T follicular helper cell (primary cell): ENCODE results near the gene DCST2.
A peak's percentile ranks its signal among the peaks of the same experiment; 100 is the strongest.
"Not testable (repeated sequence)": the region's sequence is repeated elsewhere in the genome, so short reads cannot be mapped to it uniquely, and the experiment has no call there.

Experiments used
- DNase-seq: peaks from one replicate; pipeline ENCODE4 v3.0.0-alpha.2; 2020; ENCODE audit warnings: low read depth

DCST2 gene

DNA sequence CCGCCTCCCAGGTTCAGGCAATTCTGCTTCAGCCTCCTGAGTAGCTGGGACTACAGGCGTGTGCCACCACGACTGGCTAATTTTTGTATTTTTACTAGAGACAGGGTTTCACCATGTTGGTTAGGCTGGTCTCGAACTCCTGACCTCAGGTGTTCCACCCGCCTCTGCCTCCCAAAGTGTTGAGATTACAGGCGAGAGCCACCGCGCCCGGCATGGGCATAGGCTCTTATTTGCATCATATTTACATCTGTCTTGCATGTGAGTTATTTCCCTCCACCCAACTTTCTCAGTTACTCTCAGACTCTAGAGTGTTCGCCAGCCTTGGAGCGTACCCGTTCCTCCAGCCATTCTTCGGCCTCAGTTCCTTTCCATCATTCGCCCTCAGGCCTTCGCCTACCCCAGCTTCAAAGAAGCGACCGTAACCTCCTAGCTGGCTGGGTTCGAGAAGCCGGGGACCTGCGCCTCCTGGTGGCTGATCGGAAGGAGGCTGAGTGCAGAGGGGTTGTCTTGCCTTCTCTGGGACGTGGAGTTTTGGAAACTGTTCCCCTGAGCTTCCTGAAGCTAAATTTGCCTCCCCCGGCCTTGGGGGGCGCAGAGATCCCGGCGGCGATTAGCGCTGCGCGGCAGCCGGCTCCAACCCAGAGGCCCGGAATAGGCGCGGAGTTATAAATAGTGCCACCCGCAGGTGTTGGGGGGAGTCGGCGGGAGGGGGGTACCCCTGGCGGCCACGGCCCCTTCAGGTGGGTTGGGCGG is 34.6 kb downstream of the DCST2 start:
- DNase-seq = no peak

DNA sequence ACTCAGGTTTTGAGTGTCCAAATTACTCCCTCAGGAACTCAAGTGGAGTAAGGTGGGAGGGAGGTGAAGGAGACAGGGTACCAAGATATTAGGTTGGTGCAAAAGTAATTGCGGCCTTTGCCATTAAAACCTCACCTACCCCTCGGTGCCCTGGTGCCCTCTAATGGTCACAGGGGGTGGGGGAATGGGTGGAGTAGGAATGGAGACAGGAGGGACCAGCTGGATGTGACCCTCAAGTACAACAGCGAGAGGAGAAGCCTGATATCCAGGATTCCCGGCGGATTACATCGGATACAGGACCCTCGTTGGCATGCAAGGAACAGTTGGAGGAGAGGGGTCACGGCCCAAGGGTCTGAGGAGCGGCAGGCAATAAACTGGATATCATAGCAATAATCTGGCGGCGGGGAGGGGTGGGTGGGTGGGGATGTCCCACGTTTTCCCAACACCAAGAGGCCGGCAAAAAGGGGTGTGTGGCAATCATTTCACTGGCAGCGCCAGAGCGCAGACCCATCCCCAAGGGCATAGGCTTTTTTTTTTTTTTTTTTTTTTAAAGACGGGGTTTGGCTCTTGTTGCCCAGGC is 35.3 kb downstream of the DCST2 start:
- no peak for DNase-seq

DNA sequence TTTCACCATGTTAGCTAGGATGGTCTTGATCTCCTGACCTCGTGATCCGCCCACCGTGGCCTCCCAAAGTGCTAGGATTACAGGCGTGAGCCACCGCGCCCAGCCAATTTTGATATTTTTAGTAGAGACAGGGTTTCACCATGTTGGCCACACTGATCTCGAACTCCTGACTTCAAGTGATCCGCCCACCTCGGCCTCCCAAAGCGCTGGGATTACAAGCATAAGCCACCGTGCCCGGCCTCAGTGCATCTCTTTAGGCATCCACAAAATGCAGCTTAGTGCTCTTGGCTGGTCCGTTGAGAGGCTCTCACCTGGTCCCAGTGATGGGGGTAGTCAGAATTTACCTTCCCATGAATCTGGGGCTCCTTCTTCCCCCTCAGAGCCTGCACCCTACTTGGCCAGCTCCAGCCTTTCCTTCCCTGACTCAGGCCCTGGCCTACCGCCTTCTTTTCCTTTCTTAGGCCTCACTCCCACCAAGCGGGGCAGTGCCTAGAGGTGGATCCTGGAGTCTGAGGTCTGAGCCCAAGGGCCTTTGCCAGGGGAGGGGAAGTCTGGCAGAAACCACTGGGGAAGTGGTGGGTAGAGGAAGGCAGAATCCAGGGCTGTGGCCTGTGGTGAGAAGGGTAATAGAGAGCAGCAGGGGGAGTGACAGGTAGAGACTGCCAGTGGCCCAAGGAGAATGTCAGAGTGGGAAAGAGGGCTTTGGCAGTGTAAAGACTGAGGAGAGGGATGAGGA is 36.4 kb downstream of the DCST2 start:
- no peak for DNase-seq

DNA sequence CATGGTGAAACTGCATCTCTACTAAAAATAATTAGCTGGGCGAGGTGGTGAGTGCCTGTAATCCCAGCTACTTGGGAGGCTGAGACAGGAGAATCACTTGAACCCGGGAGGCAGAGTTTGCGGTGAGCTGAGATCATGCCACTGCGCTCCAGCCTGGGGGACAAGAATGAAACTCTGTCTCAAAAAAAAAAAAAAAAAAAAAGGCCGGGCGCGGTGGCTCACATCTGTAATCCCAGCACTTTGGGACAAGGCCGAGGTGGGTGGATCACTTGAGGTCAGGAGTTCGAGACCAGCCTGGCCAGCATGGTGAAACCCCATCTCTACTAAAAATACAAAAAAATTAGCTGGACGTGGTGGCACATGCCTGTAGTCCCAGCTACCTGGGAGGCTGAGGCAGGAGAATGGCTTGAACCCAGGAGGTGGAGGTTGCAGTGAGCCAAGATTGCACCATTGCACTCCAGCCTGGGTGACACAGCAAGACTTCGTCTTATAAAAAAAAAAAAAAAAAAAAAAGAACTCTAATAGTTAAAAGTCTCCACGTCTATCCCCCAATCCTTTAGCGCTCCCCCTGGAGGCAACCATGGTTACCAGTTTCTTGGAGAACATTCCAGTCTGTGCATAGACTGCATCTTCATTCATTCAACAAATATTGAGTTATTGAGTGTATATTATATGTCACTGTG is 38.1 kb downstream of the DCST2 start:
- DNase-seq = not testable (repeated sequence)

DNA sequence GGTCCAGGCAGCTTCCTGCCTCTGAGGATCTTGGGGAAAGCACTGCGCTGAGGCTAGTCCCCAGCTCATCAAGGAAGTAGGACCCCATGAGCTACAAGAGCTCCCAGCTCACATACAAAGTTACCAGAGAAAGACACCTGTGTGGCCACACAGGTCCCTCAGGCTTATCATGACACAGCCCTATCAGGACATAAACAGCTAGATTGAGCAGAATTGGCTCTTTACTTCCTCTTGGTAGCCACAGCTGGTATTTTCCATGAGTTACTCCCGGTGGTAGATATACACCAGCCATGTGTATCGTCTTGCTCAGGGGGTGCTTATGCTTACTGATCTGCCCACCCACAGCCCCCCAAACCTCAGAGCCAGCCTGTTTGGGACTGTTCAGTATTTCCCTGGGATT is 39.0 kb downstream of the DCST2 start:
- DNase-seq = no peak

DNA sequence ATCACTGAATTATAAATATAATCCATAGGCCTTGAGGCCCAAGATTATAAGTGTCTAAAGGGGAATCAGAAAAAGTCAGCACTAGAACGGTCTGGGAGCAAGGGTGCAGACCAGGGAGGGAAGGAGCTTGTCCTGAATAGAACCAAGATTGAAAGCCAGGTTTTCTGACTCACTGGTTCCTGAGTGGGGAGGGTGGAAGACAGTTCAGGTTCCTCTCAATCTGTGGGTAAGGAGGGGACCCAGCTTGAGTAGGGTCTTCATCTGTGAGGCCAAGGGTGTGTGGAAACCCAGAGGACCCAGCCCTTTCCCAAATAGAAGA is 39.4 kb downstream of the DCST2 start:
- DNase-seq = no peak

DNA sequence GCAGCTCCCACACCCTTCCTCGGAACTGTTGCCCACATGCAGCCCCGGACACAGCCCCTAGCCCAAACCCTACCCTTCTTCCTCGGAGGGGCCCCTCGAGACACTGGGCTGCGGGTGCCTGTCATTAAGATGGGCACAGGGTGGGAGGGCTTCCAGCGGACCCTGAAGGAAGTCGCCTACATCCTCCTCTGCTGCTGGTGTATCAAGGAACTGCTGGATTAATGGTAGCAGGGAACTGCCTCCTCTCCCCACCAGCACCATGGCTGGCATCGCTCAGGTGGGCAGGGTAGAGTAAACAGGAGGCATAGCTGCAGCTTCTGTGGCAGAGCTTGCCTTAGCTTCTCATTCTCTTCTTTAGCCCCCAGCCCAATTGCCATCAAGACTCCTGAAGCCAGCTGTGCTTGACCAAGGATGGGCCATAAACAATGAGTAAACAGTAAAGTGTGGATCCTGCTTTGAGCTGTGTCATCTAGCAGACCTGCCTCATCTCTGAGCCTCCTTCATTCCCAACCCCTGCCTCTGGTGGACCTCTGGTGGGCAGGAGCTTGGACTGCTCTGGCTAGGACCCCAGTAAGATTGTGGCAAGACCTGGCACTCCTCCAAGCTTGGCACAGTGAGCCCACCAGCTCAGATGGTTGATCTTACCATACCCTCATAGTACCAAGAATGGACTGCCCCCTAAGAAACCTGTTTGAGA is 39.9 kb downstream of the DCST2 start, which contains the start of gene LENEP:
TSS of gene LENEP (plus strand) at position 15 of the 697 bp plus-strand sequence. CDS start at position 37, 22 bp downstream.
- no peak for DNase-seq

DNA sequence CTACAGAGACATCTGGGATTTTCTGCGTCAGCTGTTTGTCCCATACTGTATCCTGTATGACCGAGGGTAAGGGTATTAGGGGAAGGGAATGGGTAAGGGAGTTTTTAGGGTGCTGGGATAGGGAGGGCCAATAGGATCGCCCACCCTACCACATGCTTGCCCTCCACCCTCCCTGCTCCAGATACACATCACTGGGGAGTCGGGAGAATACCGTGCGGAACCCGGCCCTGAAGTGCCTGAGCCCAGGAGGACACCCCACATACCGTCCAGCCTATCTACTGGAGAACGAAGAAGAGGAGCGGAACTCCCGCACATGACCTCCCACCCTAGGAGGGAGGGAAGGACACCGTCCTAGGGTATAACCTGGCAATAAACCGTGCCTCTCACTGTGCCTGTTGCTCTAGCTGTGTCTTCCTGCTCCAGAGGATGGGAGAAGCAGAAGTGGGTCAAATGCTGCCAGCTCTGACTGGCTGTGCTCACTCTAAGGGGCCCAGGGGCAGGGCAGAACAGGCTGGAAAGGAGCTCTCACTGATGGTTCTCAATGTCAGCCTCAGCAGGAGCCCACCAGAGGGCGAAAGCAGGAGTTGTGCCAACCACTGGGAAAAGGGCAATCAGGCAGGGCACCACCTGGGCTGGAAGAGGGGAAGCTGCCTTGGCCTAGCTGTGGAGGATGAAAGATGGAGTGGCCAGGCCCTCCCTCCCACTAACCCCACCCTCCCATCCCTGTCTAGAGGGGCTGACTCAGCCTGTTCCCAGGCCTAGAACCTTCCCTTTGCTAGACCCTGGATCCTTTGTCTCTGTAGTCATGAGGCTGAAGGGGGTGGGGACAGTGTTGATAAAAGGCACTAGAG is 40.6 kb downstream of the DCST2 start:
- no peak for DNase-seq

DNA sequence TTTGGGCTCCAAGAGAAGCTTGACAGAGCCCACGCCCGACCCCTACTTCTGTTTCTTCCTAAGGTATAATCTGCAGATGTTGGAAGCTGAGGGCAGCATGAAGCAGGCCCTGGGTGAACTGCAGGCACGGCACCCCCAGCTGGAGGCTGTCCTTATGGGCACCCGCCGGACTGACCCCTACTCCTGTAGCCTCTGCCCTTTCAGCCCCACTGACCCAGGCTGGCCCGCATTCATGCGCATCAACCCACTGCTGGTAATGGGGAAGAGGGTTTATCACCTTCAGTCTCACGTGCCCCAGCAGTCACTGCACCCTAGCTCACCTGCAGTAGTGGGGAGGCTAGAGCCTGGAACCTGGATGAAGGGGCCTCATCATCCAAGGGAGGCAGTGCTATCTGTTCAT is 43.3 kb downstream of the DCST2 start:
- DNase-seq = no peak

DNA sequence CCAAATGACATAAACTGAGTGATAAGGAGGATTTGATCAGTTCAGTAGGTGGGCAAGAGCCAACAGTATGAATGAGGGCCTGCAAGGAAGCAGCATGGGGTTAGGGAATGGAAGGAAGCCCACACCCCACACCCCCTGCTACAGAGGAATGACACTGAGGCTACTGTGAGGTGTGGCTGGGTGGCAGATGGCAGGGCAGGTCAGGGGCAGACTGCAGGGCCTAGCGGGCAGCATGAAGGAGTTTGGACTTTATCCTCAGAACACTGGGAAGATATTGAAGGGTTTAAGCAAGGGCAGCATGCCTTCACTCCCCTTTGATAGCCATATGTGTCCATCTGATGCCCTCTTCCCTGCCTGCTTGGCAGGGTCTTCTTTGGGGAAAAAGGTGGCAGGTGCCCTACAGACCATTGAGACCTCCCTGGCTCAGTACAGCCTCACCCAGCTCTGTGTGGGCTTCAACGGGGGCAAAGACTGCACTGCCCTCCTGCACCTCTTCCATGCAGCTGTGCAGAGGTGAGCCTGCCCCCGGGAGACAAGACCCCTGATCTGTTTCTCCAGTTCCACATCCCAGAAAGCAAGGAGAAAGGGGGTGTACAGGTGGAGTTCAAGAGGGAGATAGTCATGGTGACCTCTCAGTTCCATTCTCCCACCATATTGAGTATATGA is 44.3 kb downstream of the DCST2 start:
- no peak for DNase-seq

DNA sequence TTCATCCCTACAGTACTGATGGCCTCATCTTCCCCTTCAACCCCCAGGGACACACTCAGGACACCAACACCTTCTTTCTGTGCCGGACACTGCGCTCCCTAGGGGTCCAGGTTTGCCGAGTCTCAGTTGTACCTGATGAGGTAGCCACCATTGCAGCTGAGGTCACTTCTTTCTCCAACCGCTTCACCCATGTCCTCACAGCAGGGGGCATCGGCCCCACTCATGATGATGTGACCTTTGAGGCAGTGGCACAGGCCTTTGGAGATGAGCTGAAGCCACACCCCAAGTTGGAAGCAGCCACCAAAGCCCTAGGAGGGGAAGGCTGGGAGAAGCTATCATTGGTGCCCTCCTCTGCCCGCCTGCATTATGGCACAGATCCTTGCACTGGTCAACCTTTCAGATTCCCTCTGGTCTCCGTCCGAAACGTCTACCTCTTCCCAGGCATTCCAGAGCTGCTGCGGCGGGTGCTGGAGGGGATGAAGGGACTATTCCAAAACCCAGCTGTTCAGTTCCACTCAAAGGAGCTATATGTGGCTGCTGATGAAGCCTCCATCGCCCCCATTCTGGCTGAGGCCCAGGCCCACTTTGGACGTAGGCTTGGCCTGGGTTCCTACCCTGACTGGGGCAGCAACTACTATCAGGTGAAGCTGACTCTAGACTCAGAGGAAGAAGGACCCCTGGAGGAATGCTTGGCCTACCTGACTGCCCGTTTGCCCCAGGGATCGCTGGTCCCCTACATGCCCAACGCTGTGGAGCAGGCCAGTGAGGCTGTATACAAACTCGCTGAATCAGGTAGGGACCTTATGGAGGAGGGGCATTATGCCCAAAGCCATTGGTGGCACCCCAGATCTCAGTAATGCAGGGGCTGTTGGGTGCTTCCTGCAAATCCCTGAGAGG is 45.3 kb downstream of the DCST2 start:
- DNase-seq = no peak

DNA sequence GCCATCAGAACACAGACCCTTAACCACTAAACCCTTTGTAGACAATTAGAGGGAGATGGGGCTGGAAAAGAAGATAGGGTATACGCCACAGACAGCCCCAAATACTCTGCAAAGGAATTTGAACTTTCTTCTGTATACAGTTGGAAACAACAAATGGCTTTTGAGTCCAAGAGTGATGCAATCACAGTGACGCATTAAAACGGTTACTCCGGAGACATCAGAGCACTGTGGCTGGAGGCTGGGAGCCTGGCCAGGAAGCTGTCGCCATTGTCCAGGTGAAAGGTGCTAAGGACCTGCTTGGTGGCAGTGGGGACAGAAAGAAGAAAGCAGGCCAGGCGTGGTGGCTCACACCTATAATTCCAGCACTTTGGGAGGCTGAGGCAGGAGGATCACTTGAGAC is 46.3 kb downstream of the DCST2 start:
- no peak for DNase-seq

DNA sequence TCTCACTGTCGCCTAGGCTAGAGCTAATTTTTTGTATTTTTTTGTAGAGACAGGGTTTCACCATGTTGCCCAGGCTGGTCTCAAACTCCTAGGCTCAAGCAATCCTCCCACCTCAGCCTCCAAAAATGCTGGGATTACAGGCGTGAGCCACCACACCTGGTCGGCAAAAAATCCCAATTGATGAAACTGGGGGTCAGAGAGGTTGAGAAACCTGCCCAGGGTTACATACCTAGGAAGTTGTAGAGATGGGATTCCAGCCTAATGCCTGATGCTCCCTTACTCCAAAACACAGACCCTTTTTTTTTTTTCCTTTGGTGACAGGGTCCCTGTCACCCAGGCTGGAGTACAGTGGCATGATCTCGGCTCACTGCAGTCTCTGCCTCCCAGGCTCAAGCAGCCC is 46.8 kb downstream of the DCST2 start:
- not testable (repeated sequence) for DNase-seq

DNA sequence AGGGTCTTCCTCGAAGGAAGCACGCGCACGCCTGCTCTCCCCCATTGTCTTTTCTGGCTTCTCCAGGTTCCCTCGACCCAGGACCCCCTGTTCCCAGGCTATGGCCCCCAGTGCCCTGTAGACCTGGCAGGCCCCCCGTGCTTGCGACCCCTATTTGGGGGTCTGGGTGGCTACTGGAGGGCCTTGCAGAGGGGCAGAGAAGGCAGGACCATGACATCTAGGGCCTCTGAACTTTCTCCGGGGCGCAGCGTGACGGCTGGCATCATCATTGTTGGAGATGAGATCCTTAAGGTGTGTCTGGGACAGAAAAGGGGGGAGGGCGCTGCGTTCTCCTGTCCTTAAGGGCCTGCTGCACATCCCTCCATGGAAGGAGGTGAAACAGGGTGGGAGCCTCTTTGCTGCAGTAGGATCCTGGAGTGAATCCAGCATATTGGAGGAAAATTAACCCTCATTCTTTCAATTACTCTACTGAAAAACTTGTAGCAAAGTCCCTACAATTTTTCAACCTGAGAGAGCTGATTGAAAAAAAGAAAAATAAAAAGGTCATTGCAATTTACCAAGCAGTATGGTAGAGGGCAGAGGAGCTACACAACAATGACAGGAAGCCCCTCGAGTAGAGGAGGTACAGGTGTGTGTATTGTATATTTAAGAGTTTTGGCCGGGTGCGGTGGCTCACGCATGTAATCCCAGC is 49.7 kb downstream of the DCST2 start:
- no peak for DNase-seq

DNA sequence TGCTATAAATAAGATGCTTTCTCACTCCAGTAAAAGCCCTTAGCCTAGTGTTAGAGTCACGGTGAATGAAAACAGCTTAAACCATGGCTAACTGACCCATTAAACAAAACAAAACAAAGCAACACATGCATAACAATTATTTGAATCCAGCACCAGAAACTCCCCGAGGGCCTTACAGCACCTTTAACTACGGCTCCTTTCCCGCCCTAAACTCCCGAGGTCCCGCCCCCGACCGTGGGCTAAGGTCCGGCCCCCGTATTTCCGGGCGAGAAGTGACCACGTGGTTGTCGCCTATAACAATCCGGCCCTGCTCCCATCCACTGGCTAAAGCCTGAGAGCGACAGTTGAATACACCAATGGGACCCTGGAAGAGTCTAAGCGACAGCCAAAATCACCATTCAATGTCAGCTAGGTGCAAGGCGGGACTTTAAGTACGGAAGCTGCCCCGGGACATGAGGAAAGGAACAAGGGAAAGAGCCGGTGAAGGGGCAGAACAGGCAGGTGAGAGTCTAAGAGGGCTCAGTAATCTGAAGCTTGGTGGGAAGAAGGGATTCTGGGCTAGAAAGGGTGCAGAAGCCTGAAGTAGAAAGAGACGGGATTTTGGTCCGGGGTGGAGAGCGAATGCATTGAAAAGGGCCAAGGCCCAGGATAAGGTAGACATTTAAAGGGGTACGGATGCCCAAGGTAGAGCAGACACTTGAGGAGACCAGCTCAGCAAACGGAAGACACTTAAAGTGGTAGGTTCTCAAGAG is 50.5 kb downstream of the DCST2 start, which contains the start of gene FLAD1:
TSS of gene FLAD1 (plus strand) at position 448 of the 752 bp plus-strand sequence. CDS start 351 bp downstream, outside the sequence.
- peak; percentile 93 for DNase-seq

DNA sequence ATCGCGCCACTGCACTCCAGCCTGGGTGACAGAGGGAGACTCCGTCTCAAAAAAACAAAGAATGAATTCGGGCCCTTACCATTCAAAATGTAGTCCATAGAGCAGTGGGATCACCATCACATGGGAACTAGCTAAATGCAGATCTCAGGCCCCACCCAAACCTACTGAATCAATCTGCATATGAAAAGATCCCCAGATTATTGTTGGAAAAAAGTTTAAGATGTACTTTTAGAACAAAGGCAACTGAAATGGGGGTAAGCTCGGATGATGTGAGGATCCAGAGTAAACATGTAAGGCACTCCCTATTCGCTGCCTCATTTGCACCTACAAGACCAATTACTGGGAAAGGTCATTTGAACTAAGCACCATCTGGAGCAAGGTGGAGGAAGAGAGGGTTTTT is 51.2 kb downstream of the DCST2 start:
- DNase-seq = no peak

DNA sequence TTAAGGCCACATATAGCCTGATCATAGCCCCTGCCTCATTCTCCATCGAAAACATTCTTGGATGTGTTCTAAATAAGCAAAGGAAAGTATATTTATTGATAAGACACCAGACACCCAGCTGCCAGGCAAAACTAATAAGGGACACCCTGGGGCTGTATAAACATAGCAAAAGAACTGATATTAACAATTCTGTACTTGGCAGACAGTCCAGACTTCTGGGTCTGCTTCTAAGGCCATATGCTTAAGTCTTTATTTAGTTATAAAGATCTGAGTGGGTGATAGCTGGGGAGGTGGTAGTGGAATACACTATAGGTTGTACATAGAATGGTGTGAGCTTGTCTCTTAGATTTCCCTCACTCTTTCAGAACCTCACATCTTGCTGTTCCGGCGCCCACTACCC is 55.2 kb downstream of the DCST2 start:
- no peak for DNase-seq

DNA sequence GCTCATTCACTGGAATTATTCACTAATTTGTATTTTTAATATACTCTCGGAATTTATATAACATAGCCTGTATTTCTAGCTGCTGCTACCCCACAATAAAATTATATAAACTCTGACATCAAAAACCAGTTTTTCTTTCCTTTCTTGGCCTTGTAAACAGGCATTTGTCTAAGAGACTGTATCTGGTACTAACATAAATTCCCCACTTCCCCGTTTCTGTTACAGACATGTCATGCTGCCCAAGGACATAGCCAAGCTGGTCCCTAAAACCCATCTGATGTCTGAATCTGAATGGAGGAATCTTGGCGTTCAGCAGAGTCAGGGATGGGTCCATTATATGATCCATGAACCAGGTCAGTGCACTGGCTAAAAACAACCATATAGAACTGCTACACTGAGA is 55.8 kb downstream of the DCST2 start:
- DNase-seq = not testable (repeated sequence)
